Left colon (tissue), 2 donors: Measurements from ENCODE around the gene OR52B4. TPM values are rescaled to one million over a fixed set of nuclear protein-coding genes. Genes with fewer than 3 reads are reported as not detected.
A peak's percentile ranks its signal among the peaks of the same experiment; 100 is the strongest.
"Not testable (repeated sequence)": the region's sequence is repeated elsewhere in the genome, so short reads cannot be mapped to it uniquely, and the experiment has no call there.

ENCODE experiments used
- ATAC-seq: fragments of 200-7000 bp; cut with Tn5 transposase; one replicate; pipeline ENCODE4 v1.9.1; 2020; ENCODE audit warnings: mild to moderate bottlenecking, moderate library complexity
- DNase-seq, 2 donors: peaks; one replicate each; pipeline ENCODE4 v3.0.0-alpha.2; 2020
- intact Hi-C, 2 donors: fragments of 100-400 bp; cut with DNase I in 1 of 2; cut with micrococcal nuclease in 1 of 2; formaldehyde crosslinking; loops; one replicate each; pipeline versions ENCODE4 v1.11.2 to v1.14.0; 2022; cut with DNase I, micrococcal nuclease
- long read RNA-seq: library from polyadenylated mRNA; unstranded; transcript quantifications from one replicate; pipeline ENCODE4 v2.0.0, GENCODE V29; 2021
- total RNA-seq, 2 donors: library from RNA; stranded (reverse); fragmentation: NEBNext Ultra II Directional; extraction: Animal tissue kit (Norgen Biotek cat#: 25700); gene quantifications; one replicate each; pipeline ENCODE4 v1.2.1, GENCODE V29; 2021
- donor health status: DM: no; HTN: no; CAD: no.
- donor health status: DM: yes; HTN: yes; CAD: no.

OR52B4 gene
- total RNA-seq = not detected
- long read RNA-seq = 0 reads

DNA sequence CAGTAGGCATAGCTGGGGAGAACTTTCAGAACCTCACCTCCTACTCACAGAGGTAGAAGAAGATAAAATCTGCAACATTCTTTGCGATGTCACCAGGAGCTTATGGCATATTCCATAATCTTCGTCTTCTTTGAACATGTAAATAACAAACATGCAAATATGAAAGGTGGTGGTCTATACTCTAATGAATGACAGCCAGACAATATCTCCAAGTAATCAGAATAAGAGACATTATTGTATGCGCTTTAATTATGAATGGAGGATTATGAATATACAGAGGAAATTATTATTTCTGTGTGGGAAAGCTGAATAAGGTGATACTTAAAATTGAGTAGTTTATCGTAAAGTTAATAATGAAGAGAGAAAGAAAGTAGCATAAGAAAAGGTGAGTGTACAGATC, at the start of gene OR52B4:
OR52B4 (minus strand) TSS at position 101 of the 400 bp plus-strand sequence; CDS start at position 10, 91 bp downstream.
- DNase-seq (no peak), ATAC-seq (no peak)
- intact Hi-C loops = no loop called here

- DNase-seq = no peak
- intact Hi-C loops = no loop called here
- ATAC-seq = no peak
These were observed 48.6 kb upstream of the OR52B4 start for GRCh38 chr11:4416816-4417215.

DNA sequence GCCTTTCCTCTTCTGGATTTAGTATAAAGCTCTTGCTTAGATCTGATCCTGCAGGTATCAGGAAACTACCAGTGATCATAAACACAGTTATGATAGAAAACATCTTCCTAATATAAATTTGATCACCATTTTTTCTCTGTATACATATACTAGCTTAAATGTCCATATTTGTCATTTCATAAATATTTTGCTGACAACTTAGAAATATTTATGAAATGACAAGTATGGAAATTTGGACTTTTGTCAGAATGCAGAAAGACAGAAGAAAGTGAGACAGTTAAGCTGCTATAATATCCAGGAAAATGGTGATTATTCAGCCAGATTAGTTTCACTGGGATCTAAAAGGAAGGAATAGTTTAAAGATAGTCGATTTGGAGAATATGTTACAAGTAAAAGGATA, 48.1 kb upstream of the OR52B4 start:
- no peak for ATAC-seq
- intact Hi-C loops = no loop called here

GRCh38 chr11:4406206-4406605, 38.0 kb upstream of the OR52B4 start:
- ATAC-seq, intact Hi-C loops, DNase-seq: not testable (repeated sequence)

More for the DNA sequence above, 48.1 kb upstream of the OR52B4 start:
- no peak for DNase-seq

GRCh38 chr11:4393858-4394223, 25.7 kb upstream of the OR52B4 start:
- ATAC-seq (peak; percentile 7), DNase-seq (no peak)
- intact Hi-C loops = no loop called here

- ATAC-seq = peak; percentile 100
- peak; percentile 86 for DNase-seq
- intact Hi-C loops = no loop called here
These were observed 25.1 kb upstream of the OR52B4 start, which contains the start of gene TRIM21 for GRCh38 chr11:4393209-4393857. TSS of gene TRIM21 (minus strand) at chr11:4393702. CDS start at chr11:4390409, 3,293 bp downstream.

DNA sequence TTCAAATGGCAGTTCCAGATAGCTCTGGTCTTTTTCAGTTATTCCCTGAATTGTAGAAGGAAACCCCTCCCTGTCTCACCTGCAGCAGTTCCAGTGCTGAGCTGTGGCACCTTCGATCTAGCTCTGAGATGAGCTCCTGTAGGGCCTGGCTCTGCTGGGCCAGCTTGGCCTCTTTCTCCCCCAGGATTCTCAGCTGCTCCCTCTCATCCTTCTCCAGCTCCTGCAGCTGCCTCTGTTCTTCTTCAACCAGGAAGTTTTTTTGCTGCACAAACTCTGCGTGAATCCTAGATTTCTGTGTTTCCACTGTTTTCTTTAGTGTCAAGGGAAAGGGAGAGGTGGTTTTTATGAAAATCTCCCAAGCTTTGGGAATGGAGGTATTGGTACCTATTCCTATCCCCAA, 20.0 kb upstream of the OR52B4 start:
- DNase-seq (no peak), ATAC-seq (no peak)
- intact Hi-C loops = no loop called here

GRCh38 chr11:4385978-4386740, 18.0 kb upstream of the OR52B4 start:
- no peak for DNase-seq
- no peak for ATAC-seq
- intact Hi-C loops = no loop called here

- DNase-seq = no peak
These were observed 13.7 kb upstream of the OR52B4 start for GRCh38 chr11:4381901-4382300.

GRCh38 chr11:4375431-4376140, 7.4 kb upstream of the OR52B4 start:
- DNase-seq = no peak
- ATAC-seq = no peak
- intact Hi-C loops = no loop called here

More at GRCh38 chr11:4381901-4382300, 13.7 kb upstream of the OR52B4 start:
- intact Hi-C loops = no loop called here
- no peak for ATAC-seq

- no peak for ATAC-seq
These were observed 2.0 kb upstream of the OR52B4 start for GRCh38 chr11:4370166-4370565.

DNA sequence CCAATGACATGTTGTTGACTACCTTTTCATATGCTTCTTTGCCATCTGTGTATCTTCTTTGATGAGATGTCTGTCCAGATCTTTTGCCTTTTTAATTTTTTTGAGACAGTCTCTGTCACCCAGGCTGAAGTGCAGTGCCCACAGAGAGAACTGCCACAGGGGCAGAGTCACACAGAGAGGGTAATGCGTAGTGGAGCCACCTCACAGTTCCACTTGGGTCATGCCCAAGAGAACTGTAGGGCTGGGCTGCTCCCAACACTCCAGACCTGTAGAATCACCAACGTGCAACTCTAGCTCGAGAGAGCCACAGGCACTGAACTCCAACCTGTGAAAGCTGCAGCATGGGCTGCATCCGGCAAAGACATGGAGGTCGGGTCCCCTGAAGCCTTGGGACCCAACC, 20.0 kb downstream of the OR52B4 start:
- ATAC-seq, DNase-seq, intact Hi-C loops: not testable (repeated sequence)

More at GRCh38 chr11:4370166-4370565, 2.0 kb upstream of the OR52B4 start:
- DNase-seq = no peak
- intact Hi-C loops = no loop called here

DNA sequence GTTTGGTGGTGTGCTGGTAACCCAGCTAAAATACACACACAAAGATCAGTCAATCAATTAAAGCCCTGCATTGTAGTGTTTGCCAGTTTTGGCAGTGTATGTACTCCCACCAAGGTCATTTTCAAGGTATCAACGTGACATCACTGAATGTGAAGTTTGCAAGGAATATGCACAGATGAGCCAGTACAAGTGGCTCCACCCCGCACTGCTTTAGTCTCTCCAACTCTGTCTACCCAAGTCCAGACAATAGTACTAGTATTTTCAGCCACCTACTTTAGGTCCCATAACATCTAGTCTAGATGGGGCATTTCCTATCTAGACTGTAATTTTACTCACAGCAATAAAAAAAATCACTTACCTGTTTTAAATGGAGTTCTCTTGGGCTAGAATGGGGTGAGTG, 22.8 kb downstream of the OR52B4 start:
- DNase-seq, ATAC-seq, intact Hi-C loops: not testable (repeated sequence)

- intact Hi-C loops, ATAC-seq, DNase-seq: not testable (repeated sequence)
These were observed 33.8 kb downstream of the OR52B4 start for GRCh38 chr11:4334356-4334755.

Other genes starting within 250 kb of the OR52B4 start
- gene TRIM21, start 25.3 kb upstream of the OR52B4 start, total RNA-seq = 10 to 100 TPM; 25.2 to 26.3 TPM
- gene OR52K2, start 80.9 kb upstream of the OR52B4 start, total RNA-seq = not detected
- gene OR52K1, start 114.3 kb upstream of the OR52B4 start, total RNA-seq = not detected
- not detected for gene OR52M1, start 176.8 kb upstream of the OR52B4 start, total RNA-seq
- not detected for gene OR52I2, start 213.4 kb upstream of the OR52B4 start, total RNA-seq
- gene OR52I1, start 225.7 kb upstream of the OR52B4 start, total RNA-seq = not detected
- 10 to 100 TPM; 17.6 to 18.6 TPM for gene TRIM68, start 239.8 kb upstream of the OR52B4 start, total RNA-seq